Osteocyte (in vitro differentiated cells): Measurements from ENCODE around the gene DLG2. TPM values are rescaled to one million over a fixed set of nuclear protein-coding genes. Genes with fewer than 3 reads are reported as not detected.

ENCODE experiments used
- DNase-seq: peaks from one replicate; pipeline ENCODE4 v3.0.0; 2021; ENCODE audit warnings: mixed read lengths; ENCODE audit not compliant: unreplicated experiment; ENCODE audit errors: extremely low spot score
- H3K27ac Mint-ChIP-seq: one replicate; pipeline ENCODE4 v1.8.0; 2021; ENCODE audit warnings: mild to moderate bottlenecking, mixed read lengths; ENCODE audit not compliant: unreplicated experiment
- H3K27me3 Mint-ChIP-seq: one replicate; pipeline ENCODE4 v1.8.0; 2021; ENCODE audit warnings: mixed read lengths; ENCODE audit not compliant: unreplicated experiment
- H3K36me3 Mint-ChIP-seq: one replicate; pipeline ENCODE4 v1.8.0; 2021; ENCODE audit warnings: mixed read lengths; ENCODE audit not compliant: unreplicated experiment
- H3K4me1 Mint-ChIP-seq: one replicate; pipeline ENCODE4 v1.8.0; 2021; ENCODE audit warnings: mixed read lengths; ENCODE audit not compliant: unreplicated experiment
- H3K4me3 Mint-ChIP-seq: one replicate; pipeline ENCODE4 v1.8.0; 2021; ENCODE audit warnings: mild to moderate bottlenecking, moderate library complexity, mixed read lengths; ENCODE audit not compliant: unreplicated experiment
- H3K9me3 Mint-ChIP-seq: one replicate; pipeline ENCODE4 v1.8.0; 2021; ENCODE audit warnings: mixed read lengths; ENCODE audit not compliant: unreplicated experiment
- CTCF ChIP-seq: fragments of 200-600 bp; sonication (generic); IDR thresholded peaks from 2 replicates; pipeline ENCODE4 v1.5.0; 2021; ENCODE audit warnings: antibody characterized with exemption, mild to moderate bottlenecking, moderate library complexity
- total RNA-seq: library from RNA; stranded (reverse); gene quantifications from 2 replicates; pipeline ENCODE4 v1.2.1, GENCODE V29; 2021

DLG2 gene
- total RNA-seq, 1 donor from 2014 or later, result 2.1 TPM

- H3K27me3 Mint-ChIP-seq, result peaks cover 8% of the 10 kb centered on the region
- no peaks in the 10 kb centered on the region for H3K4me1 Mint-ChIP-seq
- no peak overlapping the region for H3K27ac Mint-ChIP-seq
- H3K4me3 Mint-ChIP-seq, result no peak overlapping the region
- no peaks in the 10 kb centered on the region for H3K9me3 Mint-ChIP-seq
- no peak for TF ChIP-seq CTCF
- no peak for DNase-seq
- H3K36me3 Mint-ChIP-seq, result no peaks in the 10 kb centered on the region
Observed at GRCh38 chr11:85052636-85053035, 574.5 kb downstream of the DLG2 start.

- H3K4me1 Mint-ChIP-seq, result no peaks in the 10 kb centered on the region
- H3K9me3 Mint-ChIP-seq, result no peaks in the 10 kb centered on the region
Observed at GRCh38 chr11:85048801-85049200, 578.3 kb downstream of the DLG2 start.

GRCh38 chr11:85045716-85046115, 581.4 kb downstream of the DLG2 start:
- Mint-ChIP-seq H3K9me3 (no peaks in the 10 kb centered on the region), H3K4me1 (no peaks in the 10 kb centered on the region), H3K36me3 (no peaks in the 10 kb centered on the region), H3K27ac (no peak overlapping the region), H3K27me3 (peaks cover 1% of the 10 kb centered on the region), H3K4me3 (no peak overlapping the region)
- no peak for TF ChIP-seq CTCF
- DNase-seq, result no peak

More at GRCh38 chr11:85048801-85049200, 578.3 kb downstream of the DLG2 start:
- no peak for DNase-seq
- Mint-ChIP-seq H3K27ac (no peak overlapping the region), H3K36me3 (no peaks in the 10 kb centered on the region), H3K27me3 (peaks cover 1% of the 10 kb centered on the region), H3K4me3 (no peak overlapping the region)
- no peak for TF ChIP-seq CTCF

- H3K4me1 Mint-ChIP-seq, result no peaks in the 10 kb centered on the region
- no peak for TF ChIP-seq CTCF
- no peak for DNase-seq
- no peak overlapping the region for H3K4me3 Mint-ChIP-seq
- no peak overlapping the region for H3K27ac Mint-ChIP-seq
- no peaks in the 10 kb centered on the region for H3K9me3 Mint-ChIP-seq
- H3K27me3 Mint-ChIP-seq, result peaks cover 1% of the 10 kb centered on the region
- H3K36me3 Mint-ChIP-seq, result no peaks in the 10 kb centered on the region
Observed at GRCh38 chr11:85044911-85045310, 582.2 kb downstream of the DLG2 start.

- Mint-ChIP-seq H3K27ac (no peak overlapping the region), H3K36me3 (no peaks in the 10 kb centered on the region), H3K27me3 (peaks cover 1% of the 10 kb centered on the region), H3K9me3 (no peaks in the 10 kb centered on the region), H3K4me3 (no peak overlapping the region), H3K4me1 (no peaks in the 10 kb centered on the region)
- TF ChIP-seq CTCF, result no peak
- no peak for DNase-seq
Observed at GRCh38 chr11:85042361-85042760, 584.8 kb downstream of the DLG2 start.
